ENCODE measurements around the gene QSER1. TPM values are rescaled to one million over a fixed set of nuclear protein-coding genes. Genes with fewer than 3 reads are reported as not detected.

The QSER1 gene
- total RNA-seq, 1 experiment from 2014 or later, result 54.8 TPM

DNA sequence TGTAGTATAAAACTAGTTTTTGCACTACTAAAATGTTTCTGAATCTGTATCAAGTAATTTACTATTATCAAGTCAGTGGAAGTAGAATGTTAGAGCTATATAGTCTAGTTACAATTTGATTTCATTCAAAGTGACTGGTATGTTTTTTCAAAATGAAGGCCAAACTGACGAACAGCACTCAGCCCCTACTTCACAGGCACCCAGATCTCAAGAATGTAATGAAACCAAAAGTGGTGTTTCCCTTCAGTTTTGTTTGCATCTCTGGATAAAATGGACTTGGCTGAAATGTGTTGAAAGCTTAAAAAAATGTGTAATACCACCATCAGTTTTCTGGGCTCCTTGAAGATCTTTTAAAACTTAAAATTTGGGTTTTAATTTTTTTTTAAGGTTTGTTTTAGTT is 46.4 kb downstream of the QSER1 start:
- TF ChIP-seq, protein P1, sequence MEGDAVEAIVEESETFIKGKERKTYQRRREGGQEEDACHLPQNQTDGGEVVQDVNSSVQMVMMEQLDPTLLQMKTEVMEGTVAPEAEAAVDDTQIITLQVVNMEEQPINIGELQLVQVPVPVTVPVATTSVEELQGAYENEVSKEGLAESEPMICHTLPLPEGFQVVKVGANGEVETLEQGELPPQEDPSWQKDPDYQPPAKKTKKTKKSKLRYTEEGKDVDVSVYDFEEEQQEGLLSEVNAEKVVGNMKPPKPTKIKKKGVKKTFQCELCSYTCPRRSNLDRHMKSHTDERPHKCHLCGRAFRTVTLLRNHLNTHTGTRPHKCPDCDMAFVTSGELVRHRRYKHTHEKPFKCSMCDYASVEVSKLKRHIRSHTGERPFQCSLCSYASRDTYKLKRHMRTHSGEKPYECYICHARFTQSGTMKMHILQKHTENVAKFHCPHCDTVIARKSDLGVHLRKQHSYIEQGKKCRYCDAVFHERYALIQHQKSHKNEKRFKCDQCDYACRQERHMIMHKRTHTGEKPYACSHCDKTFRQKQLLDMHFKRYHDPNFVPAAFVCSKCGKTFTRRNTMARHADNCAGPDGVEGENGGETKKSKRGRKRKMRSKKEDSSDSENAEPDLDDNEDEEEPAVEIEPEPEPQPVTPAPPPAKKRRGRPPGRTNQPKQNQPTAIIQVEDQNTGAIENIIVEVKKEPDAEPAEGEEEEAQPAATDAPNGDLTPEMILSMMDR (IDR thresholded peaks at IDR 0.05; ENCODE audit: unreplicated experiment), result no peak
- H3K36me3 Mint-ChIP-seq (ENCODE audit: insufficient read depth, unreplicated experiment), result peaks cover 28% of the 10 kb centered on the region

DNA sequence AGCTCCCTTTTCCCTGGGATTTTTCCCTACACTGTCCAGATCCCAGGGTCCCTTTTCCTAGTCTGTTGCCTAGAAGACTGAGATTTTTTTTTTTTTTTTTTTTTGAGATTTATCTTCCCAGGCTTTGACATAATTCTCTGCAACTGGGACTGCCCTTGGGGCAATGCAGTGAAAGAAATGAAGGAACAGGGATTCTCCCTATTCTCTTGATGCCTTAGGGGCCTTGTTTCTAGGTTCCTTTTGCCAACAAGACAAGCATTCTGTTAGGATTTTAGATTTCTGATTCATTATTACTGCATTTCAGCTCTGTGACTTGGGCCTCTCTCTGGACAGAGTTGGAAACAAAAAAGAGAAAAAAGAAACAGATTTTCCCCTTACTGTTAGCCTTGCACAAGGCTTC is 47.3 kb downstream of the QSER1 start:
- Mint-ChIP-seq H3K27ac (ENCODE audit: unreplicated experiment) (no peak overlapping the region), H3K4me3 (ENCODE audit: low read depth, unreplicated experiment) (no peak overlapping the region), H3K36me3 (ENCODE audit: insufficient read depth, unreplicated experiment) (peaks cover 20% of the 10 kb centered on the region), H3K4me1 (ENCODE audit: low read depth, unreplicated experiment) (no peaks in the 10 kb centered on the region), H3K27me3 (ENCODE audit: unreplicated experiment) (no peaks in the 10 kb centered on the region), H3K9me3 (ENCODE audit: low read depth, unreplicated experiment) (no peaks in the 10 kb centered on the region)
- intact Hi-C loops (cut with micrococcal nuclease; ENCODE audit: unreplicated experiment), result no loop called here
- CTCF ChIA-PET, result interaction anchor here (0.6 kb wide), 1 partner anchor 72 kb away, joined by 4 read pairs; no protein-coding TSS in a partner anchor
- TF ChIP-seq, protein P1 (IDR thresholded peaks at IDR 0.05; ENCODE audit: unreplicated experiment), result no peak
- DNase-seq, result no peak
- BruUV-seq (replicated peaks), result no TSS peak

More for the DNA sequence above, 46.4 kb downstream of the QSER1 start:
- intact Hi-C loops (cut with micrococcal nuclease; ENCODE audit: unreplicated experiment), result no loop called here
- H3K27ac Mint-ChIP-seq (ENCODE audit: unreplicated experiment), result no peak overlapping the region
- no peaks in the 10 kb centered on the region for H3K4me1 Mint-ChIP-seq (ENCODE audit: low read depth, unreplicated experiment)
- no peaks in the 10 kb centered on the region for H3K27me3 Mint-ChIP-seq (ENCODE audit: unreplicated experiment)
- CTCF ChIA-PET, result interaction anchor here (0.6 kb wide), 1 partner anchor 71 kb away, joined by 4 read pairs; no protein-coding TSS in a partner anchor
- no peaks in the 10 kb centered on the region for H3K9me3 Mint-ChIP-seq (ENCODE audit: low read depth, unreplicated experiment)
- DNase-seq, result no peak
- H3K4me3 Mint-ChIP-seq (ENCODE audit: low read depth, unreplicated experiment), result no peak overlapping the region
- no TSS peak for BruUV-seq (replicated peaks)

DNA sequence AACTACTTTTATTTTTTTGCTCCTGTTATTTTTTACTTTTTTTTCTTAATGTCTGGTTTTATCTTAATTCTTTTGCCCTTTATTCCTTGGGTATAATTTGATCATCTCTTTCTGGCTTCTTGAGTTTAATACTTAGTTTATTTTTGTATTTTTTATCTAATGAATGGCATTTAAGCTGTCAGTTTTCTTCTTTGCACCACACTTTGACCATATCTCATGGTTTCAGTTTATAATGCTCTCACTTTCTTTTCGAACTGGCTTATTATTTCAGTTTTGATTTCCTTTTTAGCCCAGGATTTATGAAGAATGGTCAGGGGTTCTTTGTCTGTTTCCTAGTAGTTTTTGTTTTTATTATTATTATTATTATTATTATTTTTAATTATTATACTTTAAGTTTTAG is 48.3 kb downstream of the QSER1 start:
- peaks cover 16% of the 10 kb centered on the region for H3K36me3 Mint-ChIP-seq (ENCODE audit: insufficient read depth, unreplicated experiment)
- no peaks in the 10 kb centered on the region for H3K27me3 Mint-ChIP-seq (ENCODE audit: unreplicated experiment)
- no peak overlapping the region for H3K4me3 Mint-ChIP-seq (ENCODE audit: low read depth, unreplicated experiment)
- no peak for DNase-seq
- CTCF ChIA-PET, result no interaction called here
- TF ChIP-seq, protein P1 (IDR thresholded peaks at IDR 0.05; ENCODE audit: unreplicated experiment), result no peak
- H3K4me1 Mint-ChIP-seq (ENCODE audit: low read depth, unreplicated experiment), result no peaks in the 10 kb centered on the region
- intact Hi-C loops (cut with micrococcal nuclease; ENCODE audit: unreplicated experiment), result no loop called here
- no TSS peak for BruUV-seq (replicated peaks)
- H3K9me3 Mint-ChIP-seq (ENCODE audit: low read depth, unreplicated experiment), result no peaks in the 10 kb centered on the region
- no peak overlapping the region for H3K27ac Mint-ChIP-seq (ENCODE audit: unreplicated experiment)

DNA sequence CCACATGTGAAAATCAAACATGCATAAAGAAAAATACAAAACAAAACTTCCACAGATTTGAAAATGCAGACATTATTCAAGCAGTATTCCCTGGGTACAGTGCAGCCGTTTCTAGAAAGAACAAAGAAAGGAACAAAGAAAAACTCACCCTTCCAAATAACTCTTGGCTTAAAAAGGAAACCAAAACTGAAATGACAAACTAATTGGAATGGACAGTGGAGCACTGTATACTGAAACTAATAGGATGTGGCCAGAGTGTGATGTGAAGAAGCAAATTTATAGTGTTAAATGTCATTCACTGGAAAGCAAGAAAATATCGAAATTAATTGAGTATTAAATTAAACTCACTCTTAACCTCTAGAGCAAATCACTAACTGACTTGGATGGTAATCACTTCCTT is 55.4 kb downstream of the QSER1 start:
- no TSS peak for BruUV-seq (replicated peaks)
- H3K27ac Mint-ChIP-seq (ENCODE audit: unreplicated experiment), result no peak overlapping the region

More for the DNA sequence above, 55.4 kb downstream of the QSER1 start:
- no peaks in the 10 kb centered on the region for H3K9me3 Mint-ChIP-seq (ENCODE audit: low read depth, unreplicated experiment)
- no peaks in the 10 kb centered on the region for H3K27me3 Mint-ChIP-seq (ENCODE audit: unreplicated experiment)
- intact Hi-C loops (cut with micrococcal nuclease; ENCODE audit: unreplicated experiment), result no loop called here
- H3K4me1 Mint-ChIP-seq (ENCODE audit: low read depth, unreplicated experiment), result no peaks in the 10 kb centered on the region
- H3K36me3 Mint-ChIP-seq (ENCODE audit: insufficient read depth, unreplicated experiment), result no peaks in the 10 kb centered on the region
- H3K4me3 Mint-ChIP-seq (ENCODE audit: low read depth, unreplicated experiment), result no peak overlapping the region
- CTCF ChIA-PET, result no interaction called here
- DNase-seq, result no peak
- TF ChIP-seq, protein P1 (IDR thresholded peaks at IDR 0.05; ENCODE audit: unreplicated experiment), result no peak
